ENCODE measurements around the gene C10orf90. TPM values are rescaled to one million over a fixed set of nuclear protein-coding genes. Genes with fewer than 3 reads are reported as not detected.

Gene C10orf90
- total and polyA plus RNA-seq, 2 of the 8 experiments (the other 6 are each of a cell fraction or from before 2014, with no cell fraction given): 0.21 TPM; not detected in 1

DNA sequence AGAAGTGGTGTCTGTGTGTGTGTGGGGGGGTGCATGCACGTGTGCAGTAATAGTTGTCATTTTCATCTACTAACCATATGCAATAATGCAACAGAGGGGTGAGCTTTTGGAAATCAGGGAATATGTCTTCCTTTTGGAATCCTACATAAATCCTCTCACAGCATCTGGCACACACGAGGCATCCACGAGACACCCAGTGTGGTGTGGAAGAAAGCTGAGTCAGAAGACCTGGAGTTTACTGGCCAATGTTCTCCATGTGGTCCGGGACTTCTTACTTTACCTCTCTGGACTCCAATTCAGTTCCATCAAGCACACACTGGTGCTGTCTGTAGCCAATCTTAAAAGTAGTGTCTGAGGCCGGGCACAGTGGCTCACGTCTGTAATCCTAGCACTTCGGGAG lies 43.1 kb upstream of the C10orf90 start:
- Histone ChIP-seq H3K27me3 (replicated peaks in 1 of 4; ENCODE audit: control insufficient read depth in 3 of 4, extremely low read depth in 1 of 4, insufficient read depth in 3 of 4, low read length in 3 of 4) (no peaks in the 10 kb centered on the region), H3K14ac (ENCODE audit: insufficient read length) (no peak overlapping the region), H4K91ac (replicated peaks; ENCODE audit: insufficient read length, low read length) (no peak overlapping the region), H3K27ac (ENCODE audit: low read depth, low read length) (no peak overlapping the region), H3K4me1 (replicated peaks in 1 of 4; ENCODE audit: control insufficient read depth in 3 of 4, insufficient read depth in 4 of 4, low read length in 3 of 4) (no peaks in the 10 kb centered on the region), H2BK20ac (ENCODE audit: low read length) (no peak overlapping the region), H2AFZ (ENCODE audit: low read length) (no peak overlapping the region), H3K18ac (ENCODE audit: extremely low read depth, low read length) (no peak overlapping the region), H2BK12ac (ENCODE audit: low read depth, low read length) (no peak overlapping the region), H2BK120ac (replicated peaks; ENCODE audit: low read depth, low read length) (no peak overlapping the region), H3K9me3 (ENCODE audit: insufficient read depth in 2 of 2, low read depth in 1 of 2, low read length in 1 of 2) (0 out of 4 replicates have a peak, but pooled peaks cover 3 to 8% of the 10 kb centered on the region in 2 experiments), H2BK15ac (ENCODE audit: low read length) (no peak overlapping the region), H2BK5ac (ENCODE audit: low read depth, low read length) (no peak overlapping the region), H4K20me1 (replicated peaks in 1 of 2; ENCODE audit: control insufficient read depth in 1 of 2, insufficient read depth in 2 of 2, low read length in 2 of 2) (no peaks in the 10 kb centered on the region), H3K9ac (replicated peaks in 1 of 4; ENCODE audit: extremely low read depth in 1 of 4, low read depth in 3 of 4, low read length in 3 of 4) (no peak overlapping the region), H3K4me3 (ENCODE audit: extremely low read depth in 1 of 4, insufficient read depth in 2 of 4, low read depth in 3 of 4, low read length in 4 of 4) (no peak overlapping the region), H4K8ac (ENCODE audit: extremely low read depth, insufficient read depth, low read length) (no peak overlapping the region), H2AK5ac (ENCODE audit: low read depth, low read length) (no peak overlapping the region), H3K23ac (ENCODE audit: insufficient read length) (no peak overlapping the region), H3K36me3 (ENCODE audit: control insufficient read depth in 2 of 4, insufficient read depth in 4 of 4, low read length in 3 of 4) (no peaks in the 10 kb centered on the region), H3K79me1 (ENCODE audit: low read depth, low read length) (no peaks in the 10 kb centered on the region), H4K5ac (ENCODE audit: insufficient read length, low read depth, low read length) (no peak overlapping the region), H3K23me2 (ENCODE audit: low read depth, low read length) (no peaks in the 10 kb centered on the region), H3K4me2 (ENCODE audit: insufficient read depth in 1 of 2, low read depth in 2 of 2, low read length in 2 of 2) (no peak overlapping the region), H3K56ac (replicated peaks; ENCODE audit: insufficient read length, low read depth, low read length) (no peak overlapping the region), H3K79me2 (ENCODE audit: control insufficient read depth in 1 of 2, insufficient read depth in 2 of 2, low read length in 2 of 2) (no peaks in the 10 kb centered on the region), H3K4ac (replicated peaks; ENCODE audit: insufficient read length, low read depth, low read length) (no peak overlapping the region)
- 79% methylated on average over 7 of the region's 7 CpGs; no CpG with 5 or more reads in 1 of the 2 experiments for WGBS, 2 experiments (ENCODE audit: extremely low coverage in 1 of 2, insufficient coverage in 1 of 2, insufficient read length in 1 of 2, insufficient replicate concordance in 2 of 2, low coverage in 1 of 2, low lambda C conversion rate in 2 of 2, missing lambda C conversion rate in 1 of 2)
- TF ChIP-seq EZH2 (IDR thresholded peaks at IDR 0.05; ENCODE audit: low read depth, low read length, severe bottlenecking): no peak
- no peak for TF ChIP-seq EGR1 (IDR thresholded peaks at IDR 0.05; ENCODE audit: borderline replicate concordance, low read depth, low read length)
- TF ChIP-seq SAP30 (IDR thresholded peaks at IDR 0.05; ENCODE audit: insufficient read depth, insufficient replicate concordance, low read length): no peak
- no peak for TF ChIP-seq BACH1 (IDR thresholded peaks at IDR 0.05; ENCODE audit: low read length)
- no peak for TF ChIP-seq TBP (IDR thresholded peaks at IDR 0.05; ENCODE audit: low read depth, low read length)
- TF ChIP-seq CEBPB (IDR thresholded peaks at IDR 0.05; ENCODE audit: low read depth, low read length): no peak
- no peak for TF ChIP-seq PHF8 (conservative IDR thresholded peaks at IDR 0.05; ENCODE audit: low read depth, low read length)
- no peak for TF ChIP-seq GTF2F1 (IDR thresholded peaks at IDR 0.05; ENCODE audit: borderline replicate concordance, low read depth, low read length)
- TF ChIP-seq, protein P1, sequence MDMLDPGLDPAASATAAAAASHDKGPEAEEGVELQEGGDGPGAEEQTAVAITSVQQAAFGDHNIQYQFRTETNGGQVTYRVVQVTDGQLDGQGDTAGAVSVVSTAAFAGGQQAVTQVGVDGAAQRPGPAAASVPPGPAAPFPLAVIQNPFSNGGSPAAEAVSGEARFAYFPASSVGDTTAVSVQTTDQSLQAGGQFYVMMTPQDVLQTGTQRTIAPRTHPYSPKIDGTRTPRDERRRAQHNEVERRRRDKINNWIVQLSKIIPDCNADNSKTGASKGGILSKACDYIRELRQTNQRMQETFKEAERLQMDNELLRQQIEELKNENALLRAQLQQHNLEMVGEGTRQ (IDR thresholded peaks at IDR 0.05; ENCODE audit: low read length): no peak
- TF ChIP-seq CHD2 (IDR thresholded peaks at IDR 0.05; ENCODE audit: low read length): no peak
- TF ChIP-seq FOSL1 (IDR thresholded peaks at IDR 0.05; ENCODE audit: insufficient read depth, low read depth, low read length): no peak
- TF ChIP-seq JUND (IDR thresholded peaks at IDR 0.05; ENCODE audit: low read length): no peak
- FAIRE-seq (no peak), DNase-seq (ENCODE audit: low read depth in 1 of 2, low spot score in 2 of 2) (peak in 1 of 2 experiments; percentile 7)
- CTCF ChIA-PET (ENCODE audit: partially characterized antibody): no interaction called here
- POLR2A ChIA-PET (ENCODE audit: partially characterized antibody): no interaction called here

Measured in H1 (cell line).